ENCODE data around the gene SIDT1.

The SIDT1 gene

DNA sequence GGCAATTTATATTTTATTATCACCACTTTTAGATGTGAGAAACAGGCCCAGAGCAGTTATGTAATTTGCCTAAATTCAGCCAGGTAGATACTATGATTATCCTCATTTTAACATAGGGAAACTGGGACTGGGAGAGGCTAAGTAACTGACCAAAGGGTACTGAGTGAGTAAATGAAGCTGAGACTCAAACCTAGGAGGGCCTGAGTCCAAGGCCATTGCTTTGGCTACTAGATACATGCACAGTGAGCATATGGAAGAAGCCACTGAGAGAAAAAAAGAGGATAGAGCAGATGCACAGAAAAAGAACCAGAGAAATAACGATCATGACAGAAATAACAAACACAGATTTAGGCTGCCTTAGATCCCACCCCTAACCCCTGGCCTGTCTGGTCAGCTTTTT lies 130.5 kb downstream of the SIDT1 start:
- Histone ChIP-seq H3K4me3 (ENCODE audit: insufficient read depth, low read length, poor library complexity, severe bottlenecking) (no peak overlapping the region), H3K79me2 (ENCODE audit: insufficient read depth, low read length) (no peaks in the 10 kb centered on the region), H3K9me2 (replicated peaks; ENCODE audit: insufficient read depth, low read length) (no peaks in the 10 kb centered on the region), H3K27me3 (ENCODE audit: low read length) (no peaks in the 10 kb centered on the region), H3F3A (ENCODE audit: insufficient read depth) (no peaks in the 10 kb centered on the region), H3K27ac (ENCODE audit: low read depth, low read length) (no peak overlapping the region), H4K20me1 (ENCODE audit: low read depth, low read length) (no peaks in the 10 kb centered on the region), H3K4me2 (ENCODE audit: low read depth, low read length, poor library complexity, severe bottlenecking) (no peak overlapping the region), H3K9ac (ENCODE audit: low read length) (no peak overlapping the region), H3K36me3 (ENCODE audit: low read length) (peaks cover 3% of the 10 kb centered on the region; the same call in 1 of the 2 replicates), H3K9me3 (ENCODE audit: insufficient read depth, low read length) (no peaks in the 10 kb centered on the region), H2AFZ (ENCODE audit: low read depth, low read length, severe bottlenecking) (no peak overlapping the region)
- TF ChIP-seq CTCF (IDR thresholded peaks at IDR 0.05; ENCODE audit: insufficient read depth, low read length, poor library complexity, severe bottlenecking) (no peak), EZH2phosphoT487 (conservative IDR thresholded peaks at IDR 0.05; ENCODE audit: low read length) (no peak)

GRCh38 chr3:113663324-113663750 lies 131.0 kb downstream of the SIDT1 start:
- no peaks in the 10 kb centered on the region for H3K79me2 ChIP-seq (ENCODE audit: insufficient read depth, low read length)
- H3K36me3 ChIP-seq (ENCODE audit: low read length): peaks cover 3% of the 10 kb centered on the region; the same call in 1 of the 2 replicates
- H2AFZ ChIP-seq (ENCODE audit: low read depth, low read length, severe bottlenecking): no peak overlapping the region
- no peaks in the 10 kb centered on the region for H3K9me2 ChIP-seq (replicated peaks; ENCODE audit: insufficient read depth, low read length)
- no peak overlapping the region for H3K9ac ChIP-seq (ENCODE audit: low read length)
- no peak overlapping the region for H3K4me3 ChIP-seq (ENCODE audit: insufficient read depth, low read length, poor library complexity, severe bottlenecking)
- no peak overlapping the region for H3K27ac ChIP-seq (ENCODE audit: low read depth, low read length)
- no peak overlapping the region for H3K4me2 ChIP-seq (ENCODE audit: low read depth, low read length, poor library complexity, severe bottlenecking)
- H3K27me3 ChIP-seq (ENCODE audit: low read length): no peaks in the 10 kb centered on the region
- H3K9me3 ChIP-seq (ENCODE audit: insufficient read depth, low read length): no peaks in the 10 kb centered on the region
- no peaks in the 10 kb centered on the region for H4K20me1 ChIP-seq (ENCODE audit: low read depth, low read length)
- no peak for TF ChIP-seq EZH2phosphoT487 (conservative IDR thresholded peaks at IDR 0.05; ENCODE audit: low read length)
- TF ChIP-seq CTCF (IDR thresholded peaks at IDR 0.05; ENCODE audit: insufficient read depth, low read length, poor library complexity, severe bottlenecking): no peak
- no peaks in the 10 kb centered on the region for H3F3A ChIP-seq (ENCODE audit: insufficient read depth)

DNA sequence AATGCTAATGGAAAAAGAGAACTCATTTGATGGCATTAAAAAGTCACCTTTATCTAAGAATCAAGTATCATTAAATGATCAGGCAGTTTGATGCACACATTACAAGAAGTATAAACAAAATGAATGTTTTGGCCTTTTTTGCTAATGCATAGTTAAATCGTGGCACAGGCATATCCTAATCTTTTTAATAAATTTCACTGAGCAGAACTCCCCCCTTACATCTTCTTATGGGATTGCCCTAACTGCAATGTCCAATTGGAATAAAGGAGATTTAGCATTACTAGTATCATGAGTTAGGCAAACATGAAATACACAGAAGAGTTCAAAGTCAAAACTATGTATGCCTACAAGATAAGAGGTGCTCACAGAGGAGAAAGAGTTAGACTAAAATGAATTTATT lies 131.4 kb downstream of the SIDT1 start:
- TF ChIP-seq EZH2phosphoT487 (conservative IDR thresholded peaks at IDR 0.05; ENCODE audit: low read length): no peak
- no peak for TF ChIP-seq CTCF (IDR thresholded peaks at IDR 0.05; ENCODE audit: insufficient read depth, low read length, poor library complexity, severe bottlenecking)
- no peaks in the 10 kb centered on the region for H3K79me2 ChIP-seq (ENCODE audit: insufficient read depth, low read length)
- no peak overlapping the region for H3K9ac ChIP-seq (ENCODE audit: low read length)
- no peaks in the 10 kb centered on the region for H3K27me3 ChIP-seq (ENCODE audit: low read length)
- H3K27ac ChIP-seq (ENCODE audit: low read depth, low read length): no peak overlapping the region
- no peak overlapping the region for H3K4me2 ChIP-seq (ENCODE audit: low read depth, low read length, poor library complexity, severe bottlenecking)
- no peaks in the 10 kb centered on the region for H3F3A ChIP-seq (ENCODE audit: insufficient read depth)
- H3K4me3 ChIP-seq (ENCODE audit: insufficient read depth, low read length, poor library complexity, severe bottlenecking): no peak overlapping the region
- H3K36me3 ChIP-seq (ENCODE audit: low read length): peaks cover 3% of the 10 kb centered on the region; the same call in 1 of the 2 replicates
- H4K20me1 ChIP-seq (ENCODE audit: low read depth, low read length): no peaks in the 10 kb centered on the region
- no peaks in the 10 kb centered on the region for H3K9me3 ChIP-seq (ENCODE audit: insufficient read depth, low read length)
- H3K9me2 ChIP-seq (replicated peaks; ENCODE audit: insufficient read depth, low read length): no peaks in the 10 kb centered on the region
- no peak overlapping the region for H2AFZ ChIP-seq (ENCODE audit: low read depth, low read length, severe bottlenecking)

All from SU-DHL-6 (cell line).